Fibroblast of lung (primary cell): ENCODE results near the gene LPCAT3.

ENCODE experiments used
- CTCF ChIP-seq, 2 donors: IDR thresholded peaks in 1 of 2; conservative IDR thresholded peaks in 1 of 2; 1 replicate in 1 of 2; 2 replicates in 1 of 2; pipeline ENCODE4 v1.5.1; 2011 to 2012; ENCODE audit warnings: low read length in 2 of 2, control low read depth in 1 of 2, inconsistent platforms in 1 of 2, low read depth in 1 of 2, mild to moderate bottlenecking in 1 of 2
- EZH2 ChIP-seq: IDR thresholded peaks from 2 replicates; pipeline ENCODE4 v1.5.1; 2012; ENCODE audit warnings: low read length, control low read depth, mild to moderate bottlenecking; ENCODE audit errors: missing control alignments

GRCh38 chr12:6954316-6955107 is 63.8 kb downstream of the LPCAT3 start:
- TF ChIP-seq CTCF (conservative IDR thresholded peaks at IDR 0.05 in 1 of 2, IDR thresholded peaks at IDR 0.05 in 1 of 2; ENCODE audit: low read depth in 1 of 2, low read length in 2 of 2) (no peak), EZH2 (no peak)
